ENCODE data around the gene PAOX. TPM values are rescaled to one million over a fixed set of nuclear protein-coding genes. Genes with fewer than 3 reads are reported as not detected.

PAOX gene
- total RNA-seq, 2 experiments from 2014 or later: 8.8 to 9.6 TPM

DNA sequence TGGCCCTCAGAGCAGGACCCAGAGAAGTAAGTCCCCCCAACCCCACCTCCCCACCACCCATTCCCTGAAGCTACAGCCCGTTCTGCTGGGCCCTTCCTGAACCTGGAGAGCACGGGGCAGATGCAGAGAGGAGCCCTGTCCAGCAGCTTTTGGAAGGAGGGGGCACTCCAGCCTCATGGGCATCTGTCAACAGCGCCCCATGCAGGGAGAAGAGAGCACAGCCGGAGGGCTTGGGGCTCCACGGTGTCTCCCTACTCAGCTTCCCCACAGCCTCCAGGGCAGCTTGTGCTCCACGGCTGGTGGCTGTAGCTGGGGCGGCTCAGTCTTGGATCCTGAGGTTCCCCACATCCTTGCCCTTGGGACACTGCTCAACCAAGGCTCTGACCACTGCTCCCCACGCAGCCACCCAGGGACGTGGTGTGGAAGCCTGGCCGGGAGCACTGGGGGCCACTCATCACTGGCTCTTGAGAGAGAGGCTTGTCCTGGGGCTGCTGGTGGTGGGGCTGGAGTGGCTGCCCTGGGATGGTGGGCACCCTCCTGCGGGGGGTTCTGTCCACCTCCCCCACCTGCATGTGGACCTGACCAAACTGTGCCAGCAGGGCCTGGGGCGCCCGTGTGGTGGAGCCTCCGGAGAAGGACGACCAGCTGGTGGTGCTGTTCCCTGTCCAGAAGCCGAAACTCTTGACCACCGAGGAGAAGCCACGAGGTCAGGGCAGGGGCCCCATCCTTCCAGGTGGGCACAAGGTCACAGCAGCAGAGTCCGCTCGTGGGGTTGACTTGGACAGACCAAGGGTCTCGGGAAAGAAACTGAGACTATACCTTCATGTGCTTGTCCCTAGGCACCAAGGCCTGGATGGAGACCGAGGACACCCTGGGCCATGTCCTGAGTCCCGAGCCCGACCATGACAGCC is 27.4 kb upstream of the PAOX start:
- no peaks in the 10 kb centered on the region for H3K9me3 Mint-ChIP-seq
- no peak overlapping the region for H3K4me3 Mint-ChIP-seq
- peaks cover 3% of the 10 kb centered on the region for H3K36me3 Mint-ChIP-seq
- intact Hi-C loops (cut with micrococcal nuclease): no loop called here
- H3K4me1 Mint-ChIP-seq (ENCODE audit: low read depth): peaks cover 7% of the 10 kb centered on the region
- CTCF ChIA-PET: interaction anchor here (0.6 to 1.1 kb wide), 2 partner anchors 22 to 44 kb away, joined by 3 read pairs; no protein-coding TSS in a partner anchor
- no peak overlapping the region for H3K27ac Mint-ChIP-seq
- H3K27me3 Mint-ChIP-seq: peaks cover 5% of the 10 kb centered on the region
- DNase-seq: no peak
- POLR2A ChIA-PET: no interaction called here

DNA sequence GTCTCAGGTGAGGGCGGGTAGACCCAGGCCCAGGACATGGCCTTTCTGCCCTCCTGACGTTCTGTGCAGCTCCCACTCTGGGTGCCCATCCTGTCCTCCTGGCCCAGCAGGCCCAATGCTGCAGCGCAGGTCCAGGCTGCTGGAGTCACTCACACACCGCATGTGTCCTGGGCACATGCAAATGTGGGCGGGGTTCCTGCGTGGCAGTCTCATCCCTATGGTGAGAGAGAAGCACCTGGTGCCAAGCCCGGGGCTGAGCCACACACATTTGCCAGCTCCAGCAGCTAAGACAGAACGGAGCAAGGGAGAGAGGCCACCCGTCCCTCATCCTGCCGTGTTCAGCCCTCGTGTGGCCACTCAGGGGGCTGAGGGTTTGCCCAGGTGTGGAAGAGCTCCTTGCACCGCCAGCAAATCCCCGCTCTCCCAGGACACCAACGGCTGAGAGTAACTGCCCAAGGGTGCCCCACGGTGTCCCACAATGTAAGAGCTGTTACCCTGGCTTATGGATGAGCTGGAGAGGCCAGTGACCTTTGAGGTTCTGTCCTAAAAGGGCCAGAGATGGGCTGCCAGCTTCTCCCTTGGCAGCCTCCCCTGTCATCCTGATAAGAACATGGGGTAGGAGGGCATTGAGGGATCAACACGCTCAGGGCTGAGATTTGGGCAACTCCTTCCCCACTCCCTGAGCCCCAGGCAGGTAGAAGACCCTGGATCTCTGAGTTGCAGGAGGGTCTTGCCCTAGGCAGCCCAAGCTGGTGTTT is 25.7 kb upstream of the PAOX start:
- no peak overlapping the region for H3K27ac Mint-ChIP-seq
- intact Hi-C loops (cut with micrococcal nuclease): no loop called here
- peaks cover 3% of the 10 kb centered on the region for H3K36me3 Mint-ChIP-seq
- CTCF ChIA-PET: interaction anchor here (1.4 kb wide), 1 partner anchor 24 kb away, joined by 8 read pairs; no protein-coding TSS in a partner anchor
- DNase-seq: no peak
- peaks cover 7% of the 10 kb centered on the region for H3K4me1 Mint-ChIP-seq (ENCODE audit: low read depth)
- POLR2A ChIA-PET: no interaction called here
- H3K9me3 Mint-ChIP-seq: no peaks in the 10 kb centered on the region
- H3K4me3 Mint-ChIP-seq: no peak overlapping the region
- peaks cover 5% of the 10 kb centered on the region for H3K27me3 Mint-ChIP-seq

DNA sequence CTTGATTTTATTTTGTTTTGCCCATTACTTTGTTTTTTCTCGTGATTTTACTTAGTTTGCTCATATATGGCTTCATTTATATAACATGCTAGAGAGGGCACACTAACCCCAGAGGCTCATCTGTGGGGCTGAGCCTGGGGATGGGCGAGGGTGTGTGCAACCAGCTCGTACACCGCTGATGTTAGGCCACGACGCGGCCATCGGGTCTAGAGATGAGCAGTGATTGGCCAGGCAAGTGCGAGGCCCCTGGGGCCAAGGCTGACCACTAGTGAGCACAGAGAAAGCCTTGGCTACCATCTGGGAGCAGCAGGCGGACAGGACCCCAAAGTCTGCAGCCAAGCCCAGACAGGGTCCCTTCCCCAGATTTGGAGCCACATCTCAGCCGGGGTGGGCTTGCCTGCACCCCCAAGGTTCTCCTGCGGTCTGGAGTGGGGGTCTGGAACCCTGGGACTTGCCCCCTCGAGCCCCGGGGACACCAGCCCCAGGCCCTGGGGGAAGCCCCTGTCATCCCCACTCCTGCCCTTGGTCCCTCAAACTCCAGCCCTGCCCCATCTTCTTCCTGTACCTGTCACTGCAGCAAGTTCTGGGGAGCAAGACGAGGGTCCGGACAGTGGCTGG is 25.0 kb upstream of the PAOX start:
- Mint-ChIP-seq H3K4me3 (no peak overlapping the region), H3K4me1 (ENCODE audit: low read depth) (peaks cover 4% of the 10 kb centered on the region), H3K27ac (no peak overlapping the region), H3K9me3 (no peaks in the 10 kb centered on the region), H3K36me3 (peaks cover 3% of the 10 kb centered on the region), H3K27me3 (peaks cover 3% of the 10 kb centered on the region)
- DNase-seq: no peak
- ChIA-PET POLR2A (no interaction called here), CTCF (interaction anchor here (1.4 kb wide), 1 partner anchor 24 kb away, joined by 8 read pairs; no protein-coding TSS in a partner anchor)
- intact Hi-C loops (cut with micrococcal nuclease): no loop called here

DNA sequence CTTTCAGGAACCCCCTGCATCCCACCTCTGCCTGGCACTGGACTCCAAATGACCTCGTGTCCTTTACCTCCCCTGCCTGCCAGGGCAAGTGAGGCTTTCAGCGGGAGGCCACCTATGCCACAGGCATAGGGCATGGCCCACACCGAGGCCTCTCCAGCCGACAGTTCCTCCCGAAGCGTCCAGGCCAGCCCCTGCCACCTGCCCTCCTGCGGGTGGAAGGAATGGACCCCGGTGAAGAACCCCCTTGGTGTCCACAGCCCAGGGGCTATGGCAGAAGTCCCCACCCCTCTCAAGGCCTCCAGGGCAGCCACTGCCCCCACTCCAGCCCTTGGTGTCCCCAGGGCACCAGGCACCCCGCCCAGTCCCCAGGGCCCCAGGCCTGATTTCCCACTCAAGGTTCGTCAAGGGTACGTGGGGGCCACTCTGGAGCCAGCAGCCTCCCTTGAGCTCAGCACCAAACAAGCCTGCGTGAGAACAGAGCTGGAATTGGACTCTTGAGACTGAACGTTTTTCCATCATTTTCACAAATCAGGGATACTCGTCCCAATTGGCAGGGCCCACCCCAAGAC is 24.3 kb upstream of the PAOX start:
- POLR2A ChIA-PET: no interaction called here

DNA sequence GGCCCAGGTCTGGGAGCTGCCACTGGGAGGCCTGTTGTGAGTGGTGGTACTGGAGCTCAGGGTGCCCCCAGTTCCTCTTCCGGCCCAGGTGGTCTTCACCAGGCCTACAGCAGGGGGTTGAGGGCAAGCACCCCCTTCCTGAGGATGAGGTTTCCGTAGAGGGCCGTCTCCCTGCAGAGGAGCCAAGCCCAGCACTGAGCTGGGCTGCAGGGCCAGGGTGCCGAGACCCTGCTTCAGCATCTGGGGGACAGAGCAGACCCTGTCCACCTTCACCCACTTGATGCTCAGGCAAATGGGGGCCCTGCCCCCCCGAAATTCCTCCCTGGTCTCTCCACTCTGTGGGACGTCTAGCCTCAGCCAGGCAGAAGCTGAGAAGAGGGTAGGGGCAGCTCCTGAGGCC is 23.8 kb upstream of the PAOX start:
- no peak overlapping the region for H3K27ac Mint-ChIP-seq
- CTCF ChIA-PET: no interaction called here
- POLR2A ChIA-PET: no interaction called here
- no peaks in the 10 kb centered on the region for H3K27me3 Mint-ChIP-seq
- intact Hi-C loops (cut with micrococcal nuclease): loop anchor here (5.0 kb wide), 2 partner anchors 37 to 48 kb away; partner anchors contain the start of genes MTG1, TUBGCP2 and ZNF511
- H3K4me3 Mint-ChIP-seq: no peak overlapping the region
- peaks cover 3% of the 10 kb centered on the region for H3K36me3 Mint-ChIP-seq
- H3K9me3 Mint-ChIP-seq: no peaks in the 10 kb centered on the region
- H3K4me1 Mint-ChIP-seq (ENCODE audit: low read depth): peaks cover 3% of the 10 kb centered on the region
- DNase-seq: no peak

More for the DNA sequence above, 24.3 kb upstream of the PAOX start:
- Mint-ChIP-seq H3K9me3 (no peaks in the 10 kb centered on the region), H3K4me1 (ENCODE audit: low read depth) (peaks cover 3% of the 10 kb centered on the region), H3K27ac (no peak overlapping the region), H3K4me3 (no peak overlapping the region), H3K27me3 (no peaks in the 10 kb centered on the region), H3K36me3 (peaks cover 3% of the 10 kb centered on the region)
- intact Hi-C loops (cut with micrococcal nuclease): loop anchor here (5.0 kb wide), 2 partner anchors 38 to 47 kb away; partner anchors contain the start of genes MTG1, TUBGCP2 and ZNF511
- no peak for DNase-seq
- CTCF ChIA-PET: no interaction called here

DNA sequence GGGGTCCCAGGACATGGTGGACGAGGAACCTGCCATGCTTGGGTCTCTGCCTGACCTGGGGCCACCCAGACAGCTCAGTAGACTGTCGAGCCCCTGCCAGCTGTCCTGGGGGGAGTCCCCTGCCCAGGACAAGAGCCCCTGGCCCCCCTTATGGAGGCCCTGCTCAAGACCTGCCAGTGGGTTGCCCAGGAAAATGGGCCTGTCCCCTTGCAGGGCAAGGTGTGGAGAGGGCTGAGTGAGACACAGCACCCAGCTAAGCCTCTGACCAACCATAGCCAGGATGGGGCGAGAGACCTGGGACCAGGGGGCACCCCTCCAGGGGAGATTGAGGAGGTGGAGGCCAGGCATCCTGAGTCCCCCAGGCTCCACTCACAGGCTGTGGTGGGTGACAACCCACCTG is 23.1 kb upstream of the PAOX start:
- H3K4me1 Mint-ChIP-seq (ENCODE audit: low read depth): peaks cover 3% of the 10 kb centered on the region
- H3K27ac Mint-ChIP-seq: no peak overlapping the region
- ChIA-PET POLR2A (no interaction called here), CTCF (no interaction called here)
- no peaks in the 10 kb centered on the region for H3K27me3 Mint-ChIP-seq
- no peaks in the 10 kb centered on the region for H3K9me3 Mint-ChIP-seq
- peak overlapping the region; percentile 65 for H3K4me3 Mint-ChIP-seq
- DNase-seq: no peak
- intact Hi-C loops (cut with micrococcal nuclease): loop anchor here (5.0 kb wide), 2 partner anchors 36 to 49 kb away; partner anchors contain the start of genes MTG1, TUBGCP2 and ZNF511
- peaks cover 3% of the 10 kb centered on the region for H3K36me3 Mint-ChIP-seq

DNA sequence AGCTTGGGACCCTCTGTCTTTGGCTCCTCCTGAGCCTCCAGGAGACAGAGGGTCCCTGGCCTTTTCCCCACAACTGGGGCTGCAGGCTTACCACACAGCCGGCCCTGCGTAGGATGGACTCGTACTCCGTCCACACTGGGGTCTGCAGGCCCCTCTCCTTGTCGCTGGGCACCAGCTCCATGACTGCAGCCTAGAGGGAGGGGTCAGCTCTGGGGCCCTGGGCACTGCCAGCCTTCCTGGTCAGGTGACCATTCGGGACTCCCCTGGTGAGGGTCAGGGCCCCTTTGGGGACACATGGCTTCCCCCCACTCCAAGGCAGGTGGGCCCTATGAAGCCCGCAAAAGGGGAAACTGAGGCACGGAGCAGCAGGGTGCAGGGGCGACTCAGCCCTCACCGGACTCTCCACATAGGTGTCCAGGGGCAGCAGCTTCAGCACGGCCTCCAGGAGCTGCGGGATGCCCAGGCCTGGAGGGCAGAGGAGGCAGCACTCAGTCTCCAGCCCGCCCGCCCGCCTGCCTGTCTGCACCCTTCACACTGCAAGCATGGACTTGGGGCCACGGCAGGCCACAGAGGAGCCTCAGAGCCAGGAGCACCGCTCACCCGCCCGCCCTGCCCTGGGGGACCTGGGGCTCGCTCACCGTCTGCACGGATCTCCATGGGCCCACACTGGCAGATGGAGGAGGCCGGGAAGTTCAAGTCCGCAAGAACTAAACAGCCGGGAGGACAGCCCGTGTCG is 22.3 kb upstream of the PAOX start:
- CTCF ChIA-PET: interaction anchor here (1.0 kb wide), 1 partner anchor 27 kb away, joined by 7 read pairs; no protein-coding TSS in a partner anchor
- no peak for DNase-seq
- Mint-ChIP-seq H3K4me3 (peak overlapping the region; percentile 78), H3K4me1 (ENCODE audit: low read depth) (peaks cover 3% of the 10 kb centered on the region), H3K36me3 (peaks cover 3% of the 10 kb centered on the region), H3K9me3 (no peaks in the 10 kb centered on the region), H3K27ac (peak overlapping the region; percentile 69), H3K27me3 (no peaks in the 10 kb centered on the region)
- POLR2A ChIA-PET: interaction anchor here (1.2 kb wide), 1 partner anchor 8 kb away, joined by 4 read pairs; no protein-coding TSS in a partner anchor
- intact Hi-C loops (cut with micrococcal nuclease): loop anchor here (5.0 kb wide), 2 partner anchors 36 to 49 kb away; partner anchors contain the start of genes MTG1, TUBGCP2 and ZNF511

DNA sequence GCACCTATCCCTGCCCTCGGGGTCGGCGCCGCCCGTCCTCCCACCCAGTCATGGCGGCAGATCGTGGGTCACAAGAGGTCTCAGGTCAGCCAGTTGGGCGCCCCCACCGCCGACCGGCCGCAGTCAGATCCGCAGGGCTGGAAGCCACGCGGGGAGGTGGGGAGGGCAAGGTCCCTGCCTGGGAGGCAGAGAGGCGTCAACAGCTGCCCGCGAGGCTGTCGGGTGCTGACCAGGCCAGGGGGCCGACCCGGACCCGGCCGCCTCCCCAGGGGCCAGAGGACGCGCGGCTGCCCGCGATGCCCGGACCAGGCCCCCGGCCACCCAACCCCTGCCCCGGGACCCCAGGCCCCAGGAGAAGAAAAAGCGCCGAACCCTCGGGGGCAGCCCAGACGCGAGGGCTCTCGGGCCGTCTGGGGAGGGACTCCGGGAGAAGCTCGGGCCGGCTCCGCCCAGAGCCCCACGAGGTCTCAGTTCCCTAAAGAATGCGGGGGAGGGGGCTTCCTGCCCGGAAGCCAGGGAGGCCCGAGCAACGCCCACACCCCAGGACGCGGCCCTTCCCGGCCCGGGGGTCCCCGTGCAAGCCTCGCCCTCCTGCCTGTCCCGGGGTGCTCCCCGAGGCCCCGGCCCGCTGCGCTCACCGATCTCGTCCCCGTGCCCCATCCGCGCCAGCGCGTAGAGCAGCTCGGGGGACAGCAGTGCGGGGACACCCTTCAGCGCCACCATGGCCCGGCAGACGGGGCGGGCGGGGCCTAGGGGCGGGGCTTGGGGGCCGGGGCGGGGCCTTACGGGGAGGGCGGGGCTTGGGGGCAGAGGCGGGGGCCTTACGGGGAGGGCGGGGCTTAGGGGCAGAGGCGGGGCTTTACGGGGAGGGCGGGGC is 21.5 kb upstream of the PAOX start, which contains the start of gene FUOM:
Gene FUOM (minus strand): TSS at position 735 of the 877 bp plus-strand sequence. CDS start 12 bp downstream, at position 723.
- H3K4me3 Mint-ChIP-seq: peak within 1 kb of the TSS; percentile 78
- ChIA-PET CTCF (interaction anchor here (1.0 kb wide), 1 partner anchor 28 kb away, joined by 7 read pairs; no protein-coding TSS in a partner anchor), POLR2A (interaction anchor here (1.0 to 1.2 kb wide), 3 partner anchors 9 to 82 kb away, joined by 3 to 5 read pairs (median 4); no protein-coding TSS in a partner anchor)
- peaks cover 9% of the 10 kb centered on the region for H3K36me3 Mint-ChIP-seq
- intact Hi-C loops (cut with micrococcal nuclease): loop anchor here (2.0 to 5.0 kb wide), 3 partner anchors 15 to 50 kb away; partner anchors contain the start of genes ECHS1, MTG1, TUBGCP2 and ZNF511
- DNase-seq: peak; percentile 82
- peak within 1 kb of the TSS; percentile 69 for H3K27ac Mint-ChIP-seq
- no peaks in the 10 kb centered on the region for H3K9me3 Mint-ChIP-seq
- H3K27me3 Mint-ChIP-seq: no peaks in the 10 kb centered on the region
- peaks cover 3% of the 10 kb centered on the region for H3K4me1 Mint-ChIP-seq (ENCODE audit: low read depth)

DNA sequence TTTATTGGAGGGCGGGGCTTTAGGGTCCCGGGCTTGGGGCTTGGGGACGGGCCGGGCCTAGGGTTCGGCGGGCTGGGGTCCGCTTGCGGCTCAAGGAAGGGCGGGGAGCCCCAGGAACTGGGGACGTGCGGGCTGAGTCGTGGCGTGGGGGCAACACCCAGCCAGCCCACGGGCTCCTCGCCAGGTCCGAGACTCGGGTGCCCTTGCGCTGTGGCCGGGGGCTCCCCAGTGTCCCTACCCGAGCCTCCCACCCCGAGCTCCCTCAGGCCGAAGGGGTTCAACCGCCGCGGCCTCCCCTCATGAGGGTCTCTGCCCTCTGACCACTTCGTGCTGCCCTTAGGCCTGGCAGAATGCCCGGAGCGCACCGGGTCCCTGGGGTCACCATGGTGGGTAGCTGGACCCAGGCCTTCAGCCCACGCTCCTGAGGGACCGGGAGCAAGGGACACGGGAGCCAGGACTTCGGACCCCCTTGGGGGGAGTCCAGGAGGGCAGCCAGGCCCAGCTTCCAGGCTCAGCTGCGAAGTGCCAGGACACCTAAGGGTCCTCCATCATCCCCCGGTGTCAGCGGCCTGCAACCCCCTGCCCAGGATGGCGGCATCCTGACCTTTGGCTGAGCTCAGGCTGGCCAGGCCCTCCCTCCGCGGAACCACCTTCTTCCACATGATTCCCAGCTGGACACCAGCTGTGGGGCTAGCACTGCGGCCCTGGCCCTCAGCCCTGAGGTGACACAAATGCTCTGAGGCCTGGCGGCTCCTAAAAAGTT is 20.7 kb upstream of the PAOX start:
- no peak for DNase-seq
- ChIA-PET CTCF (interaction anchor here (1.0 to 1.7 kb wide), 2 partner anchors 29 kb away, joined by 5 to 7 read pairs; no protein-coding TSS in a partner anchor), POLR2A (interaction anchor here (1.0 to 1.2 kb wide), 3 partner anchors 10 to 83 kb away, joined by 3 to 5 read pairs (median 4); no protein-coding TSS in a partner anchor)
- Mint-ChIP-seq H3K36me3 (peaks cover 9% of the 10 kb centered on the region), H3K27me3 (no peaks in the 10 kb centered on the region), H3K4me1 (ENCODE audit: low read depth) (peaks cover 3% of the 10 kb centered on the region), H3K4me3 (no peak overlapping the region), H3K9me3 (no peaks in the 10 kb centered on the region), H3K27ac (no peak overlapping the region)
- intact Hi-C loops (cut with micrococcal nuclease): loop anchor here (2.0 to 5.0 kb wide), 3 partner anchors 14 to 51 kb away; partner anchors contain the start of genes ECHS1, MTG1, TUBGCP2 and ZNF511
